Stimulated activated CD8-positive, alpha-beta memory T cell treated with anti-CD3 and anti-CD28 coated beads, Interleukin-4, amount 100 ng/mL, for 48 hours (primary cell): Measurements from ENCODE around the gene UQCC5.

Source experiments
- DNase-seq: peaks from one replicate; pipeline ENCODE4 v3.0.0-alpha.2; 2020

Gene UQCC5

GRCh38 chr3:52504977-52505376 is 31.4 kb upstream of the UQCC5 start:
- no peak for DNase-seq

GRCh38 chr3:52506266-52506966 is 30.0 kb upstream of the UQCC5 start:
- no peak for DNase-seq

GRCh38 chr3:52507359-52507758 is 29.0 kb upstream of the UQCC5 start:
- no peak for DNase-seq

GRCh38 chr3:52509753-52510328 is 26.6 kb upstream of the UQCC5 start:
- DNase-seq, result no peak

GRCh38 chr3:52511509-52511908 is 24.9 kb upstream of the UQCC5 start:
- DNase-seq, result no peak

- no peak for DNase-seq
Observed at GRCh38 chr3:52512105-52512504, 24.3 kb upstream of the UQCC5 start.

GRCh38 chr3:52512727-52513126 is 23.7 kb upstream of the UQCC5 start:
- no peak for DNase-seq

GRCh38 chr3:52513281-52513680 is 23.1 kb upstream of the UQCC5 start:
- no peak for DNase-seq

- DNase-seq, result no peak
Observed at GRCh38 chr3:52514576-52514975, 21.8 kb upstream of the UQCC5 start.

GRCh38 chr3:52515192-52515591 is 21.2 kb upstream of the UQCC5 start:
- DNase-seq, result no peak

GRCh38 chr3:52516509-52517195 is 19.8 kb upstream of the UQCC5 start:
- no peak for DNase-seq

- no peak for DNase-seq
Observed at GRCh38 chr3:52517796-52518722, 18.3 kb upstream of the UQCC5 start.

GRCh38 chr3:52518723-52519444 is 17.5 kb upstream of the UQCC5 start:
- no peak for DNase-seq

- DNase-seq, result no peak
Observed at GRCh38 chr3:52519445-52520140, 16.8 kb upstream of the UQCC5 start.

GRCh38 chr3:52520141-52520667 is 16.2 kb upstream of the UQCC5 start:
- DNase-seq, result no peak

GRCh38 chr3:52520716-52521487 is 15.5 kb upstream of the UQCC5 start:
- DNase-seq, result no peak

- no peak for DNase-seq
Observed at GRCh38 chr3:52521488-52521824, 14.9 kb upstream of the UQCC5 start.

- DNase-seq, result no peak
Observed at GRCh38 chr3:52521881-52522650, 14.3 kb upstream of the UQCC5 start.

- no peak for DNase-seq
Observed at GRCh38 chr3:52522651-52523251, 13.7 kb upstream of the UQCC5 start.
